Measurements from ENCODE around the gene PLXNB2. TPM values are rescaled to one million over a fixed set of nuclear protein-coding genes. Genes with fewer than 3 reads are reported as not detected.

The PLXNB2 gene
- total and polyA plus RNA-seq, 4 donors = 123 to 310 (median 173) TPM

DNA sequence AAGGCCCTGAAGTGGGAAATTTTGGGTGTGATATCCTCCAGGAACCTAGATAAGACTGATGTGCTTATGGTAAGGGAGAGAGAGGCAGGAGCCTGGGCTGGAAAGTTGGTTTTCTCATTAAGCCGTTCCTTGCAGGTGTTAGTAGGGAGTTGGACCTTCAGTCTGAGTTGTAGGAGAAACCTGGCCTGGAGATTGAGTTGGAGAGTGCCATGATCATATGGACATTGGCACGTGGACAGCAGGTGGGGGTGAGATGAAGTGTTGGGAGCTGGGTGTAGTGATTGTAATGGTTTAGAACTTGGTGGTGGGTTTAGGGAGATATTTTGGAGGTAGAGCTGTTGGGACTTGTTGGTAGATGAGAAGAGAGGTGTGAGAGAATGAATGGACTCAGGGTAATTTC lies 40.6 kb upstream of the PLXNB2 start:
- Histone ChIP-seq H3K9me3 (ENCODE audit: control insufficient read depth in 4 of 4, insufficient read depth in 3 of 4, low read length in 3 of 4) (no peaks in the 10 kb centered on the region), H3K9ac (ENCODE audit: insufficient read depth in 1 of 2, low read length in 2 of 2) (no peak overlapping the region), H3K27ac (ENCODE audit: low read depth in 1 of 2, low read length in 1 of 2) (no peak overlapping the region), H3K4me3 (no peak overlapping the region), H3K27me3 (ENCODE audit: control insufficient read depth in 3 of 3, insufficient read depth in 3 of 3, low read length in 2 of 3) (no peaks in the 10 kb centered on the region), H3K36me3 (ENCODE audit: control insufficient read depth in 4 of 4, insufficient read depth in 4 of 4, low read length in 4 of 4) (peaks cover 3 to 13% (median 4%) of the 10 kb centered on the region in 4 donors), H3K4me1 (ENCODE audit: control insufficient read depth in 5 of 5, insufficient read depth in 5 of 5, low read length in 5 of 5) (peaks cover 0 to 11% (median 0%) of the 10 kb centered on the region in 5 donors)
- ATAC-seq (ENCODE audit: insufficient read depth, low FRiP score) (no peak), DNase-seq (no peak)
- TF ChIP-seq, protein P1, sequence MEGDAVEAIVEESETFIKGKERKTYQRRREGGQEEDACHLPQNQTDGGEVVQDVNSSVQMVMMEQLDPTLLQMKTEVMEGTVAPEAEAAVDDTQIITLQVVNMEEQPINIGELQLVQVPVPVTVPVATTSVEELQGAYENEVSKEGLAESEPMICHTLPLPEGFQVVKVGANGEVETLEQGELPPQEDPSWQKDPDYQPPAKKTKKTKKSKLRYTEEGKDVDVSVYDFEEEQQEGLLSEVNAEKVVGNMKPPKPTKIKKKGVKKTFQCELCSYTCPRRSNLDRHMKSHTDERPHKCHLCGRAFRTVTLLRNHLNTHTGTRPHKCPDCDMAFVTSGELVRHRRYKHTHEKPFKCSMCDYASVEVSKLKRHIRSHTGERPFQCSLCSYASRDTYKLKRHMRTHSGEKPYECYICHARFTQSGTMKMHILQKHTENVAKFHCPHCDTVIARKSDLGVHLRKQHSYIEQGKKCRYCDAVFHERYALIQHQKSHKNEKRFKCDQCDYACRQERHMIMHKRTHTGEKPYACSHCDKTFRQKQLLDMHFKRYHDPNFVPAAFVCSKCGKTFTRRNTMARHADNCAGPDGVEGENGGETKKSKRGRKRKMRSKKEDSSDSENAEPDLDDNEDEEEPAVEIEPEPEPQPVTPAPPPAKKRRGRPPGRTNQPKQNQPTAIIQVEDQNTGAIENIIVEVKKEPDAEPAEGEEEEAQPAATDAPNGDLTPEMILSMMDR (IDR thresholded peaks at IDR 0.05; ENCODE audit: control extremely low read depth, extremely low read depth) = no peak
- 56 to 88% methylated on average over 2 of the region's 2 CpGs for WGBS, 2 donors

DNA sequence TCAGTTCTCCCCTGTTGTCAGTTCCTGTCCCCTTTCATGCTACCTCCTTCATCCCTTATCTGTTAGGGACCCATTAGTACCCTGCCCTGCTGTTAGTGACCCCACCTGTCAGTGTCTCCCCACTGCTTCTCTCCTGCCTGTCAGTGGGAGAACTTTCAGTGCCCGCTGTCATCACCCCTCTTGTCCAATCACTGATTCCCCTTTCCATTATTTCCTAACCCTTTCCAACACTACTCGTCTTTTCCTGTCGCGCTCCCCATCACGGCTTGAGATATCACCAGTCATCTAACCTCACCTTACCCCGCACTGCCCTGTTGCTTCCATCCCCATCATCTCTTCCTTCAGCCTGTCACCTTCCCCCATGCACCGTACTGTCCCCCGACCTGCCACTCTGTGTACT lies 39.7 kb upstream of the PLXNB2 start:
- H3K9me3 ChIP-seq (ENCODE audit: control insufficient read depth in 4 of 4, insufficient read depth in 3 of 4, low read length in 3 of 4) = no peaks in the 10 kb centered on the region
- ATAC-seq (ENCODE audit: insufficient read depth, low FRiP score) (no peak), DNase-seq (no peak)
- peaks cover 0 to 13% (median 1%) of the 10 kb centered on the region in 5 donors for H3K4me1 ChIP-seq (ENCODE audit: control insufficient read depth in 5 of 5, insufficient read depth in 5 of 5, low read length in 5 of 5)
- H3K4me3 ChIP-seq = no peak overlapping the region
- H3K27me3 ChIP-seq (ENCODE audit: control insufficient read depth in 3 of 3, insufficient read depth in 3 of 3, low read length in 2 of 3) = no peaks in the 10 kb centered on the region
- TF ChIP-seq, protein P1 (IDR thresholded peaks at IDR 0.05; ENCODE audit: control extremely low read depth, extremely low read depth) = no peak
- WGBS, 2 donors = 73 to 74% methylated on average over 8 of the region's 8 CpGs
- H3K27ac ChIP-seq (ENCODE audit: low read depth in 1 of 2, low read length in 1 of 2) = no peak overlapping the region
- H3K9ac ChIP-seq (ENCODE audit: insufficient read depth in 1 of 2, low read length in 2 of 2) = no peak overlapping the region
- peaks cover 0 to 9% (median 0%) of the 10 kb centered on the region in 4 donors for H3K36me3 ChIP-seq (ENCODE audit: control insufficient read depth in 4 of 4, insufficient read depth in 4 of 4, low read length in 4 of 4)

GRCh38 chr22:50346470-50346869 lies 39.0 kb upstream of the PLXNB2 start:
- Histone ChIP-seq H3K4me1 (ENCODE audit: control insufficient read depth in 5 of 5, insufficient read depth in 5 of 5, low read length in 5 of 5) (peaks cover 0 to 16% (median 5%) of the 10 kb centered on the region in 5 donors), H3K9ac (ENCODE audit: insufficient read depth in 1 of 2, low read length in 2 of 2) (no peak overlapping the region), H3K27ac (ENCODE audit: low read depth in 1 of 2, low read length in 1 of 2) (no peak overlapping the region), H3K27me3 (ENCODE audit: control insufficient read depth in 3 of 3, insufficient read depth in 3 of 3, low read length in 2 of 3) (no peaks in the 10 kb centered on the region), H3K4me3 (no peak overlapping the region), H3K9me3 (ENCODE audit: control insufficient read depth in 4 of 4, insufficient read depth in 3 of 4, low read length in 3 of 4) (no peaks in the 10 kb centered on the region), H3K36me3 (ENCODE audit: control insufficient read depth in 4 of 4, insufficient read depth in 4 of 4, low read length in 4 of 4) (peaks cover 0 to 6% (median 0%) of the 10 kb centered on the region in 4 donors)
- ATAC-seq (ENCODE audit: insufficient read depth, low FRiP score) = no peak
- TF ChIP-seq, protein P1 (IDR thresholded peaks at IDR 0.05; ENCODE audit: control extremely low read depth, extremely low read depth) = no peak
- no peak for DNase-seq
- WGBS, 2 donors = 78 to 86% methylated on average over 8 of the region's 8 CpGs

DNA sequence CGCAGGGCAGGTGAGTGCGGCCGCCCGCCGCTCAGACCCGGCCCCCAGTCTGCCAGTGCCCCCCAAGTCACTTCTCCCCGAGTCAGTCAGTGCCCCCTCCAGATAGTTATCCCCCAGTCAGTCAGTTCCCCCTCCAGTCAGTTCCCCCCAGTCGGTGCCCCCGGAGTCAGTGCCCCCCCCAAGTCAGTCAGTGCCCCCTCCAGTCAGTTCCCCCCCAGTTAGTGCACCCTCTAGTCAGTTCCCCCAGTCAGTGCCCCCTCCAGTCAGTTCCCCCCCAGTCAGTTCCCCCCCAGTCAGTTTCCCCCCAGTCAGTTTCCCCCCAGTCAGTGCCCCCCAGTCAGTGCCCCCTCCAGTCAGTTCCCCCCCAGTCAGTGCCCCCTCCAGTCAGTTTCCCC lies 36.1 kb upstream of the PLXNB2 start:
- H3K27me3 ChIP-seq (ENCODE audit: control insufficient read depth in 3 of 3, insufficient read depth in 3 of 3, low read length in 2 of 3) = no peaks in the 10 kb centered on the region
- no peak for ATAC-seq (ENCODE audit: insufficient read depth, low FRiP score)
- H3K4me1 ChIP-seq (ENCODE audit: control insufficient read depth in 5 of 5, insufficient read depth in 5 of 5, low read length in 5 of 5) = peaks cover 0 to 16% (median 5%) of the 10 kb centered on the region in 5 donors
- WGBS, 2 donors = 0% methylated on average over 8 to 9 of the region's 9 CpGs
- peak overlapping the region; percentile 78 for H3K4me3 ChIP-seq
- H3K36me3 ChIP-seq (ENCODE audit: control insufficient read depth in 4 of 4, insufficient read depth in 4 of 4, low read length in 4 of 4) = peaks cover 0 to 5% (median 1%) of the 10 kb centered on the region in 4 donors
- no peak for DNase-seq
- H3K27ac ChIP-seq (ENCODE audit: low read depth in 1 of 2, low read length in 1 of 2) = peak overlapping the region; percentile 81 to 87
- H3K9ac ChIP-seq (ENCODE audit: insufficient read depth in 1 of 2, low read length in 2 of 2) = peak overlapping the region in 1 of 2 donors; percentile 55
- peaks cover 0 to 6% (median 0%) of the 10 kb centered on the region in 4 donors for H3K9me3 ChIP-seq (ENCODE audit: control insufficient read depth in 4 of 4, insufficient read depth in 3 of 4, low read length in 3 of 4)
- TF ChIP-seq, protein P1 (IDR thresholded peaks at IDR 0.05; ENCODE audit: control extremely low read depth, extremely low read depth) = no peak
